Mucosa of descending colon (tissue), 3 donors: ENCODE results near the gene ZBTB20. TPM values are rescaled to one million over a fixed set of nuclear protein-coding genes. Genes with fewer than 3 reads are reported as not detected.

Source experiments
- ATAC-seq: fragments of 200-7000 bp; cut with Tn5 transposase; one replicate; pipeline ENCODE4 v1.9.1; 2020; ENCODE audit warnings: mild to moderate bottlenecking, moderate library complexity
- DNase-seq, 3 donors: peaks; one replicate each; pipeline ENCODE4 v3.0.0-alpha.2; 2020
- H3K36me3 ChIP-seq: fragments of 200-600 bp; one replicate; pipeline ENCODE4 v1.8.0; 2021; ENCODE audit warnings: low read depth, mild to moderate bottlenecking
- H3K4me1 ChIP-seq: fragments of 200-600 bp; one replicate; pipeline ENCODE4 v1.8.0; 2021; ENCODE audit warnings: low read depth, mild to moderate bottlenecking
- H3K4me3 ChIP-seq: fragments of 200-600 bp; one replicate; pipeline ENCODE4 v1.8.0; 2021; ENCODE audit warnings: mild to moderate bottlenecking
- H3K9me3 ChIP-seq: fragments of 200-600 bp; one replicate; pipeline ENCODE4 v1.8.0; 2021; ENCODE audit warnings: mild to moderate bottlenecking
- CTCF ChIP-seq: fragments of 200-600 bp; IDR thresholded peaks from one replicate; pipeline ENCODE4 v1.8.0; 2022; ENCODE audit warnings: antibody characterized with exemption, mild to moderate bottlenecking
- intact Hi-C, 2 donors: fragments of 100-400 bp; cut with DNase I in 1 of 2; cut with micrococcal nuclease in 1 of 2; formaldehyde crosslinking; loops; one replicate each; pipeline versions ENCODE4 v1.11.0 to v1.11.1; 2022; cut with DNase I, micrococcal nuclease
- microRNA-seq: library from miRNA; unstranded; fragments of <30 nt; microRNA quantifications from one replicate; pipeline ENCODE4, GENCODE V29; 2019
- total RNA-seq, 3 donors: library from RNA; stranded (reverse); fragmentation: NEBNext Ultra II Directional in 2 of 3; extraction: Animal tissue kit (Norgen Biotek cat#: 25700) in 2 of 3; gene quantifications; one replicate each; pipeline versions ENCODE4 v1.2.1 to v1.2.4, GENCODE V29; 2021 to 2023
- donor health status: DM: no; HTN: no; CAD: no; lungs with moderate emphysema.
- donor health status: DM: no; HTN: no; CAD: no.
- donor health status: DM: no; HTN: yes; CAD: no.

Gene ZBTB20
- total RNA-seq, 3 donors from 2014 or later, result 30.6 to 85.6 (median 37.3) TPM

- DNase-seq (no peak), ATAC-seq (peak; percentile 6)
- no peak for TF ChIP-seq CTCF
- Histone ChIP-seq H3K4me1 (no peaks in the 10 kb centered on the region), H3K36me3 (no peaks in the 10 kb centered on the region), H3K9me3 (no peaks in the 10 kb centered on the region), H3K4me3 (no peak within 1 kb of the TSS)
- intact Hi-C loops, result no loop called here
Observed at GRCh38 chr3:114293838-114294535, 853.1 kb downstream of the ZBTB20 start, which contains the start of gene TIGIT. TIGIT (plus strand) TSS chr3:114294028; CDS start chr3:114294062, 34 bp downstream.

GRCh38 chr3:114290911-114291901 is 855.9 kb downstream of the ZBTB20 start:
- Histone ChIP-seq H3K36me3 (no peaks in the 10 kb centered on the region), H3K9me3 (no peaks in the 10 kb centered on the region), H3K4me1 (no peaks in the 10 kb centered on the region), H3K4me3 (no peak overlapping the region)
- peak; percentile 62 for TF ChIP-seq CTCF
- peak; percentile 77 to 84 (median 84) for DNase-seq
- intact Hi-C loops, result no loop called here
- ATAC-seq, result peak; percentile 88

- Histone ChIP-seq H3K36me3 (no peaks in the 10 kb centered on the region), H3K4me3 (no peak overlapping the region), H3K9me3 (no peaks in the 10 kb centered on the region), H3K4me1 (no peaks in the 10 kb centered on the region)
- TF ChIP-seq CTCF, result no peak
- ATAC-seq (peak; percentile 20), DNase-seq (no peak)
- intact Hi-C loops, result no loop called here
Observed at GRCh38 chr3:114286266-114286665, 860.8 kb downstream of the ZBTB20 start.

- Histone ChIP-seq H3K4me3 (no peak overlapping the region), H3K36me3 (no peaks in the 10 kb centered on the region), H3K9me3 (no peaks in the 10 kb centered on the region), H3K4me1 (no peaks in the 10 kb centered on the region)
- TF ChIP-seq CTCF, result no peak
- intact Hi-C loops, result no loop called here
- DNase-seq, result no peak
- peak; percentile 22 for ATAC-seq
Observed at GRCh38 chr3:114285648-114286230, 861.3 kb downstream of the ZBTB20 start.

GRCh38 chr3:114284644-114285043 is 862.4 kb downstream of the ZBTB20 start:
- Histone ChIP-seq H3K9me3 (no peaks in the 10 kb centered on the region), H3K36me3 (no peaks in the 10 kb centered on the region), H3K4me1 (no peaks in the 10 kb centered on the region), H3K4me3 (no peak overlapping the region)
- intact Hi-C loops, result no loop called here
- DNase-seq, result no peak
- no peak for ATAC-seq
- no peak for TF ChIP-seq CTCF

Small RNAs within 50 kb of the gene (microRNA-seq; reads per million reads assigned to microRNA genes)
- 1.4 reads per million for gene MIR4796
